ENCODE results near the gene CERS6.

Gene CERS6

DNA sequence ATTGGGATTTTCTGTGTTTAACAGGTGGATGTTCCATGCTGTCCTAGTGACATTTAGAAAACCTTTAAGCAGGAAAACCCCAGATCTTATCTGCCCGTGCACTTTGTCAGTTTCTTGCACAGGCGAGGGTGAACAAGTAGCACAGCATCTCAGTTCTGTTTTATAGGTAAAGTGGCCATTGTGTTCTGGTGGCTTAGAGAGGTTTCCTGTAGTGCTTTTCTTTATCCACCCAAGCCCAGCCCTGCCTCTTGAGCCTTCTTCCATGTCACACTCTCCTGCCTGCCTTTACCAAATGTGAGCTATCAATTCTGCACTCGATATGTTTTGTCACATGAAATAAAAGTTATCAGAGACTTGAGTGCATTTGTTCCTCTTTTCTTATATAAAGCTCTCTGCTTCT is 211.1 kb downstream of the CERS6 start:
- peaks cover 0 to 4% of the 10 kb centered on the region in 2 donors for H3K4me1 ChIP-seq (ENCODE audit: control insufficient read depth in 1 of 2, insufficient read depth in 2 of 2, low read length in 2 of 2)
- H3K4me3 ChIP-seq (ENCODE audit: low read depth in 1 of 2, low read length in 2 of 2), result no peak overlapping the region
- H3K27ac ChIP-seq (ENCODE audit: low read length), result no peak overlapping the region
- no peaks in the 10 kb centered on the region for H3K36me3 ChIP-seq (ENCODE audit: control insufficient read depth in 1 of 2, insufficient read depth in 2 of 2, low read length in 2 of 2)
- H3K9me3 ChIP-seq (ENCODE audit: control insufficient read depth in 1 of 2, low read length in 2 of 2), result no peaks in the 10 kb centered on the region
- no peaks in the 10 kb centered on the region for H3K27me3 ChIP-seq (ENCODE audit: low read depth, low read length)

DNA sequence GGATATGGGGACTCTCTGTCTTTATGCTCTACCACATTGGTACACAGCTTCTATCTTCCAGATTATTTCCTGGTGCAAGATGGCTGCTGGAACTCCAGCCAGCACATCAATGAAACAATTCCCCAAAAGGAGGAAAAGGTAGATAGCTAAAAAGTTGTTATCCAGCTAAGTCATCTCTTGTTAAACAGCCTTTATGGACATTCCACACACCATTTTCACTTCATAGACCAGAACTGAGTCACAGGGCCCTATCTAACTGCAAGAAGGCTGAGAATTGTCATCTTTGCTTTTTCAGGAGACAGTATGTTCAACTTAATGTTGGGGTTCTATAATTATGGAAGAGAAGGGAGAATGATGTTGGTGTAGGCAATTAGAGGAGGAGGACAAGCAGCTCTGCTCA is 213.1 kb downstream of the CERS6 start:
- Histone ChIP-seq H3K4me1 (ENCODE audit: control insufficient read depth in 1 of 2, insufficient read depth in 2 of 2, low read length in 2 of 2) (peaks cover 0 to 4% of the 10 kb centered on the region in 2 donors), H3K4me3 (ENCODE audit: low read depth in 1 of 2, low read length in 2 of 2) (no peak overlapping the region), H3K27ac (ENCODE audit: low read length) (no peak overlapping the region), H3K9me3 (ENCODE audit: control insufficient read depth in 1 of 2, low read length in 2 of 2) (no peaks in the 10 kb centered on the region), H3K36me3 (ENCODE audit: control insufficient read depth in 1 of 2, insufficient read depth in 2 of 2, low read length in 2 of 2) (no peaks in the 10 kb centered on the region), H3K27me3 (ENCODE audit: low read depth, low read length) (no peaks in the 10 kb centered on the region)

DNA sequence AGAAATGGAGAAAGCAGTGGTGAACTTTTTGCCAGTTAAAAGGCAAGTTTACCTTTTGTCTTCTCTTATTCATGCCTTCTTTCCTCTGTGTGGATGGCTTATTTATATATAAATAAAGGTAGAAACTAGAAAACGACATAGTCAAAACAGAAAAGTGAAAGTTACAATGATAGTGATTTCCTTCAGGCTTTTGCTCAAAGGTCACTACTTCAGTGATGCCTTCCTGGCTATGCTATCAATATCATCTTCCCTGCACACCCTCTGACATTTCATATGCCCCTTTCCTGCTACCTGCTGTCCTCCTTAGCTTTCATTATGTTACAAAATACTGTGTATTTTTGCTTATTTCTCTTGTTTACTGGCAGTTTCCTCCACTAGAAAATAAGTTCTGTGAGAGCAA is 214.4 kb downstream of the CERS6 start:
- peaks cover 0 to 4% of the 10 kb centered on the region in 2 donors for H3K4me1 ChIP-seq (ENCODE audit: control insufficient read depth in 1 of 2, insufficient read depth in 2 of 2, low read length in 2 of 2)
- H3K27ac ChIP-seq (ENCODE audit: low read length), result no peak overlapping the region
- H3K36me3 ChIP-seq (ENCODE audit: control insufficient read depth in 1 of 2, insufficient read depth in 2 of 2, low read length in 2 of 2), result no peaks in the 10 kb centered on the region
- no peaks in the 10 kb centered on the region for H3K27me3 ChIP-seq (ENCODE audit: low read depth, low read length)
- H3K4me3 ChIP-seq (ENCODE audit: low read depth in 1 of 2, low read length in 2 of 2), result no peak overlapping the region
- no peaks in the 10 kb centered on the region for H3K9me3 ChIP-seq (ENCODE audit: control insufficient read depth in 1 of 2, low read length in 2 of 2)

DNA sequence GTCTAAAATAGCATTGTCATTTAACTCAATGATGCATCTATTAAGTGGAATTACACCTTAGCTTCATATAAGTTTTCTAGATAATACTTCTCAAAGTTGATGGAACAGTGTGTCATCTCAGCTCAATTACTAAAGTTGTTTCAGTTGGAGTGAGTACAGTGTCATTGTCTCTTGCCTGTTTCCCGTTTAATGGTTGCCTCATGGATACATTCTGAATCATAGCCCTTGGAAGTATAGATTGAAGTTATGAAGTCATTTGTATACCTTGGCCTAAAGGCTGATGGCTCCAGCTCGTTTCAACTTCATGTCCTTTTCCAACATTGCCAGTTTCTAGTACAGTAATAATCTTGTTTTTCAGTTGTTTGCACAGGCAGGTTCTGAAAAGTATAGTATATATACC is 215.9 kb downstream of the CERS6 start:
- Histone ChIP-seq H3K9me3 (ENCODE audit: control insufficient read depth in 1 of 2, low read length in 2 of 2) (no peaks in the 10 kb centered on the region), H3K27ac (ENCODE audit: low read length) (no peak overlapping the region), H3K4me1 (ENCODE audit: control insufficient read depth in 1 of 2, insufficient read depth in 2 of 2, low read length in 2 of 2) (no peaks in the 10 kb centered on the region), H3K4me3 (ENCODE audit: low read depth in 1 of 2, low read length in 2 of 2) (no peak overlapping the region), H3K27me3 (ENCODE audit: low read depth, low read length) (no peaks in the 10 kb centered on the region), H3K36me3 (ENCODE audit: control insufficient read depth in 1 of 2, insufficient read depth in 2 of 2, low read length in 2 of 2) (no peaks in the 10 kb centered on the region)

DNA sequence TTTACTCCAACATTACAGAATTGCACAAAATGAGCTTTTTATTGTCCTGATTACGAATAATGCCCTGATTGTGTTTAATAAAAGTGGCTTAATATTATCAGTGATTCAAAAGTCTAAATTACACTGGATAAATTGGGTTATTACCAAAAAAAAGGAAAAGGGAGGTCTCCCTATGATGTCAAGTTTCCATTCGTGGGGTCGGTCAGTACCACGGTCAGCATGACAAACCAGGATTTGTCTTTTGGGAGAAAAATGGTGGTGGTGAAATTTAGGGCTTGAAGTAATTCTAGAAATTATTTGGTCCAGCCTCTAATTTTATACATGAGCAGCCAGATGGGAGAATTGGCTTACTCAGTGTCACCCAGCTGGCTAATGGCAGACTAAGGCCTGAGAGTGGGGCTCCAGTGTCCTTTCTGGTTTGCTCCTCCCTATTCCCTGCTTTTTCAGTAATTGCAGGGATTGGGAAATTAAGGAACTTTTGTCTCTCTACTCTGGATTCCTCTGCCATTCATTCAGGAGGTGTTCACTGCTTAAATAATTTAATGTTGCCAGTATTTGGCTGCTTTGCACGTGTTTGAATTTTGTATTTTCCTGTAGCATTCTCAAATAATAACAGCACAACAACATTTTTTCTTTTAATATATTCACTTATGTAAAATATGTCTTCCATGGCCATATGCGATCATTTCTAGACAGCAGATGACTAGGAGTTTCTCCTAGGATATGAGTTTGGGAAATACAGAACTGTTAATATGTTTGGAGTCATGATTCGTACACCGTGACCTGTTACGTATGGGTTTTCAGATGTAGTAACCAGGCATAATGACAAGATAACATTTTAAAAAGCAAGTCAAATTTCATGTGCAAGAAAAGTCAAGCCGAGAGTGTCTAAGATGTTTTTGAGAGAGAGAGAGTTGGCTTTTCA is 217.5 kb downstream of the CERS6 start:
- H3K9me3 ChIP-seq (ENCODE audit: control insufficient read depth in 1 of 2, low read length in 2 of 2), result no peaks in the 10 kb centered on the region
- H3K36me3 ChIP-seq (ENCODE audit: control insufficient read depth in 1 of 2, insufficient read depth in 2 of 2, low read length in 2 of 2), result no peaks in the 10 kb centered on the region
- H3K4me1 ChIP-seq (ENCODE audit: control insufficient read depth in 1 of 2, insufficient read depth in 2 of 2, low read length in 2 of 2), result no peaks in the 10 kb centered on the region
- no peak overlapping the region for H3K27ac ChIP-seq (ENCODE audit: low read length)
- H3K4me3 ChIP-seq (ENCODE audit: low read depth in 1 of 2, low read length in 2 of 2), result no peak overlapping the region
- no peaks in the 10 kb centered on the region for H3K27me3 ChIP-seq (ENCODE audit: low read depth, low read length)

DNA sequence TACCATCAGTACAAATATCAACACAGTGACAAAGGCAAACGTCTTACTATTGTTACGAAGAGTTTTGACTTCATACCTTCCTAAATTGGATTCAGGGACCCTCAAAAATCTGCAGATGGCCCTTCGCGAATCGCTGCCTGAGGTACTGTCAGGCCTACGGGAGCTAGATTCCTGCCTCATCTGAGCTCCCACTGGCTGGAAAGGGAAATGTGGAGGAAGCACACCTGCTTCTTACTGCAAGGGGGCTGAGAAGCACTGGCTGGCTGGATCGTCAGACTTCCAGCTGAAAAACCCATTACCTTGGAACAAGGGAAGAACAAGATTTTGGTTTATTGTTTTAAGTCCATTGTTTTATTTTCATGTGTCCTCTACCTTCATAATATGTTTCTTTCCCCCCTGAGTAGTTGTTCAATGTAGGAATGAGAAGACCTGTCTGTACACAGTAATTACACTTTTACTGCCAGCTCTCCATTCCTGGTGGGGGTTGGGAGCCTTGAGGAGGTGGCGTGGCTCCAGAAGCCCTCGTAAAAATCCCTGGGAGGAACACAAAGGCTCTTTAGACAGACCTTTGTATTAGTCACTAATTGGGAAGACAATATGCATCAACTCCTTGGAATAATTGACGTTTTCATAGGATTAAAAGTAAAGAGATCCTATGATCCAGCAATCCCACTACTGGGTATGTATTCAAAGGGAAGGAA is 222.2 kb downstream of the CERS6 start:
- Histone ChIP-seq H3K9me3 (ENCODE audit: control insufficient read depth in 1 of 2, low read length in 2 of 2) (no peaks in the 10 kb centered on the region), H3K27ac (ENCODE audit: low read length) (no peak overlapping the region), H3K4me3 (ENCODE audit: low read depth in 1 of 2, low read length in 2 of 2) (no peak overlapping the region), H3K27me3 (ENCODE audit: low read depth, low read length) (no peaks in the 10 kb centered on the region), H3K4me1 (ENCODE audit: control insufficient read depth in 1 of 2, insufficient read depth in 2 of 2, low read length in 2 of 2) (no peaks in the 10 kb centered on the region), H3K36me3 (ENCODE audit: control insufficient read depth in 1 of 2, insufficient read depth in 2 of 2, low read length in 2 of 2) (no peaks in the 10 kb centered on the region)

DNA sequence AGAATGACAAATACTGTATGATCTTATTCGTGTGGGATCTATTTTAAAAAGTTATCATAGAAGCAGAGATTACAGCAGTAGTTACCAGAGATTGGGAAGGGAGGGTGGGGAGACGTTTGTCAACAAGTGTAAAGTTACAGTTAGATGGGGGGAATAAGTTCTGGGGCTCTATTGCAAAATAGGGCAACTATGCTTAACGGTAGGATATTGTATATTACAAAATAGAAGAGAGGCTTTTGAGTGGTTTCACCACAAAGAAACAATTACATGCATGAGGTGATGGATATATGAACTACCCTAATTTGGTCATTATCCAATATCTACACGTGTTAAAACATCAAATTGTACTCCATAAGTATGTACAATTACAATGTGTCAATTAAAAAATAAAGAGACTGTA is 223.0 kb downstream of the CERS6 start:
- H3K27ac ChIP-seq (ENCODE audit: low read length), result no peak overlapping the region

DNA sequence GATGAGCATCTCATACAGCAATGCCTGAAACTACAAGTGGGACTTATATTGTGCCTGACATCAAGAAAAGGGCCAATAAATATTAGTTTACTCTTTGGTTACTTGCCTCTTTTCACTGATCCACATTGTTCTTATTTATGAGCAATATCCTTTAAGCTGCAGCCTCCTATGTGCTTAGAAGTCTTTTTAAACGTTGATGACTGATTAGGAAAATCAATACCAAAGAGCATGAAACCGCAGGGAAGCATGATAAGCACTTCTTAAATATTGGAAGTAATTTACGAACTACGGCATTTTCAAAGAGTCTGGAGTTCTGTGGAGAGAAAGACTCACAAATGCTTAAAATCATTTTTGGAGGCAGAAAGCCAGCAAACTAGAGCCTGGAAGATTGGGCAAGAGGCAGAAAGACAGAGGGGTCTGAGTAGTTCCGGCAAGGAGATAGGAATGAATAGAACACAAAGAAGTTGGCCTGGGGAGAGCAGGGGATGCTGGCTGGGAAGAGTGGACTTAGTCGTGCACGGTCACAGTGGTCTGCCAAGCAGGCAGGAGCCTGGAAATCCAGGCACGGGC is 223.8 kb downstream of the CERS6 start:
- Histone ChIP-seq H3K9me3 (ENCODE audit: control insufficient read depth in 1 of 2, low read length in 2 of 2) (no peaks in the 10 kb centered on the region), H3K27ac (ENCODE audit: low read length) (no peak overlapping the region), H3K27me3 (ENCODE audit: low read depth, low read length) (no peaks in the 10 kb centered on the region), H3K36me3 (ENCODE audit: control insufficient read depth in 1 of 2, insufficient read depth in 2 of 2, low read length in 2 of 2) (no peaks in the 10 kb centered on the region), H3K4me3 (ENCODE audit: low read depth in 1 of 2, low read length in 2 of 2) (no peak overlapping the region), H3K4me1 (ENCODE audit: control insufficient read depth in 1 of 2, insufficient read depth in 2 of 2, low read length in 2 of 2) (no peaks in the 10 kb centered on the region)

More for the DNA sequence above, 223.0 kb downstream of the CERS6 start:
- H3K9me3 ChIP-seq (ENCODE audit: control insufficient read depth in 1 of 2, low read length in 2 of 2), result no peaks in the 10 kb centered on the region
- no peaks in the 10 kb centered on the region for H3K4me1 ChIP-seq (ENCODE audit: control insufficient read depth in 1 of 2, insufficient read depth in 2 of 2, low read length in 2 of 2)
- H3K4me3 ChIP-seq (ENCODE audit: low read depth in 1 of 2, low read length in 2 of 2), result no peak overlapping the region
- no peaks in the 10 kb centered on the region for H3K36me3 ChIP-seq (ENCODE audit: control insufficient read depth in 1 of 2, insufficient read depth in 2 of 2, low read length in 2 of 2)
- H3K27me3 ChIP-seq (ENCODE audit: low read depth, low read length), result no peaks in the 10 kb centered on the region

DNA sequence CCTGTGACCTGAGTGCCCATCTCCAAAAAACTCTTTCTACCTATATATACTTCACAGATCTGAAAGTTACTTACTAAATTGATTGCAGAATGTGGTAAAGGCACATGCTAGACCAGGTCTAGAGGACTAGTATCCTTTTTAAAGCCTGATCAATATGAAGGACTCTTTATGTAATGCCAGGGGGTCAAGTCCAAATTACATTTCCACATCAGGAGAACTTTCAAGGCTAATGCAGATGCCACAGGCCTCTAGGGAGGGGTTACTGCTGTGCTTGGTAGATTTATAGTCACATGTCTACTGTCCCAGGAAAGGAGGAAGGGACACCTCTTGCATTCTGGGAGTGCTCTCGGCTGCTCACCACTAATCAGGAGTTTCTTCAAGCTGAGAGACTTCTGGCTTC is 227.9 kb downstream of the CERS6 start:
- Histone ChIP-seq H3K27ac (ENCODE audit: low read length) (no peak overlapping the region), H3K36me3 (ENCODE audit: control insufficient read depth in 1 of 2, insufficient read depth in 2 of 2, low read length in 2 of 2) (no peaks in the 10 kb centered on the region), H3K4me3 (ENCODE audit: low read depth in 1 of 2, low read length in 2 of 2) (no peak overlapping the region), H3K27me3 (ENCODE audit: low read depth, low read length) (no peaks in the 10 kb centered on the region), H3K9me3 (ENCODE audit: control insufficient read depth in 1 of 2, low read length in 2 of 2) (no peaks in the 10 kb centered on the region), H3K4me1 (ENCODE audit: control insufficient read depth in 1 of 2, insufficient read depth in 2 of 2, low read length in 2 of 2) (no peaks in the 10 kb centered on the region)

DNA sequence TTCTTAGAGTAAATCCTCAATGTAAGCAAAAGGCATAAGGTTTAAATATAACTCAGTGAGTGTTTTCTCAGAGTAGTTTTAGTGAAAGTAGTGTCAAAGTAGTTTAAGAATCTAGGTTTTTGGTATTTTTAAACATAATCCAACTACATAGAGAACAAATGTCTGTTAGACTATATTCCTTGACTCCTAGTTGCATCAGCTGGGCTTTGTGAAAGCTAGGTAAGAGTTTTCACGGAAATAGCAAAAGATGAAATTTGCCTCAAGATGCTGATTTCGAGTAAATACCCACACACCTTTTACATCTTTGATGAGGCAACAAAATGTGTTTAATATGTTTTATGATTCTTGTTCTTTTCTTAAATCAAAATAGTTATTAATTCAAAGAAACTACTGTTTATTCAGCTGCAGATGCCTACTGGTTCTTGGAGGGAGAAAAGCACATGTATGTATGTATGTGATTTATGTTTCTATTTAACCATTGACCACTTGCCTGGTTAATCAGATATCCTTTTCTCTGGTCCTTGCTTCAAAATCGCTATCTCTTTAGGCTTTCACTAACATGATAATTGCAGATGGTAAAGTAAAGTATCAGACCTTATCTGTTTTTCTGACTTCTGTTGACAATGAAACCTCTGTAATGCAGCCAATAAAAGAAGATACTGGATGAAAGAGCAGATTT is 229.0 kb downstream of the CERS6 start:
- Histone ChIP-seq H3K9me3 (ENCODE audit: control insufficient read depth in 1 of 2, low read length in 2 of 2) (no peaks in the 10 kb centered on the region), H3K27me3 (ENCODE audit: low read depth, low read length) (no peaks in the 10 kb centered on the region), H3K4me1 (ENCODE audit: control insufficient read depth in 1 of 2, insufficient read depth in 2 of 2, low read length in 2 of 2) (no peaks in the 10 kb centered on the region), H3K4me3 (ENCODE audit: low read depth in 1 of 2, low read length in 2 of 2) (no peak overlapping the region), H3K27ac (ENCODE audit: low read length) (no peak overlapping the region), H3K36me3 (ENCODE audit: control insufficient read depth in 1 of 2, insufficient read depth in 2 of 2, low read length in 2 of 2) (no peaks in the 10 kb centered on the region)

Measured in muscle layer of duodenum (tissue), 2 donors.